ENCODE measurements around the gene TLK1. TPM values are rescaled to one million over a fixed set of nuclear protein-coding genes. Genes with fewer than 3 reads are reported as not detected.

TLK1 gene
- total RNA-seq, 1 donor from 2014 or later = 11.8 TPM

DNA sequence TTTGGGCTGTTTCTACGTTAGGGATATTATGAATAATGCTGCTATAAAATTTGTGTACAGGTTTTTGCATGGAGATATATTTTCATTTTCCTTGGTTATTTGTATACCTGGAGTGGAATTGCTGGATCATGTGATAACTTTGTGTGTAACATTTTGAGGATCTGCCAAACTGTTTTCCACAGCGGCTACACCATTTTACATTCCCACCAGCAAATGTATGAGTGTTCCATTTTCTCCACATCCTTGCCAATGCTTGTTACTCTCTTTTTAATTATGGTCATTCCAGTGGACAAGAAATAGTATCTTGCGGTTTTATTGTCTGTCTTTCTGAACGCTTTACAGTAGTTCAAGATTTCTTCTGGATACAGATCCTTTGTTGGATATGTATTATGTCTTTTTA lies 218.1 kb downstream of the TLK1 start:
- Histone ChIP-seq H3K4me3 (ENCODE audit: low read depth, low read length) (no peak overlapping the region), H3K27me3 (ENCODE audit: control insufficient read depth, insufficient read depth, low read length) (no peaks in the 10 kb centered on the region), H3K36me3 (ENCODE audit: control insufficient read depth, insufficient read depth, low read length) (peaks cover 1% of the 10 kb centered on the region)
- DNase-seq (ENCODE audit: low read depth) (no peak), FAIRE-seq (no peak)
- TF ChIP-seq, protein P1, sequence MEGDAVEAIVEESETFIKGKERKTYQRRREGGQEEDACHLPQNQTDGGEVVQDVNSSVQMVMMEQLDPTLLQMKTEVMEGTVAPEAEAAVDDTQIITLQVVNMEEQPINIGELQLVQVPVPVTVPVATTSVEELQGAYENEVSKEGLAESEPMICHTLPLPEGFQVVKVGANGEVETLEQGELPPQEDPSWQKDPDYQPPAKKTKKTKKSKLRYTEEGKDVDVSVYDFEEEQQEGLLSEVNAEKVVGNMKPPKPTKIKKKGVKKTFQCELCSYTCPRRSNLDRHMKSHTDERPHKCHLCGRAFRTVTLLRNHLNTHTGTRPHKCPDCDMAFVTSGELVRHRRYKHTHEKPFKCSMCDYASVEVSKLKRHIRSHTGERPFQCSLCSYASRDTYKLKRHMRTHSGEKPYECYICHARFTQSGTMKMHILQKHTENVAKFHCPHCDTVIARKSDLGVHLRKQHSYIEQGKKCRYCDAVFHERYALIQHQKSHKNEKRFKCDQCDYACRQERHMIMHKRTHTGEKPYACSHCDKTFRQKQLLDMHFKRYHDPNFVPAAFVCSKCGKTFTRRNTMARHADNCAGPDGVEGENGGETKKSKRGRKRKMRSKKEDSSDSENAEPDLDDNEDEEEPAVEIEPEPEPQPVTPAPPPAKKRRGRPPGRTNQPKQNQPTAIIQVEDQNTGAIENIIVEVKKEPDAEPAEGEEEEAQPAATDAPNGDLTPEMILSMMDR (IDR thresholded peaks at IDR 0.05; ENCODE audit: insufficient read depth, low read length, severe bottlenecking) = no peak

Other genes starting within 250 kb of the TLK1 start
- 30.1 and 34.2 TPM in 2 replicates for gene GORASP2, start 231.6 kb downstream of the TLK1 start, total RNA-seq